Activated CD8-positive, alpha-beta memory T cell treated with anti-CD3 and anti-CD28 coated beads for 24 hours (primary cell): ENCODE data around the gene RER1.

ENCODE experiments used
- DNase-seq: peaks from one replicate; pipeline ENCODE4 v3.0.0-alpha.2; 2020

RER1 gene

DNA sequence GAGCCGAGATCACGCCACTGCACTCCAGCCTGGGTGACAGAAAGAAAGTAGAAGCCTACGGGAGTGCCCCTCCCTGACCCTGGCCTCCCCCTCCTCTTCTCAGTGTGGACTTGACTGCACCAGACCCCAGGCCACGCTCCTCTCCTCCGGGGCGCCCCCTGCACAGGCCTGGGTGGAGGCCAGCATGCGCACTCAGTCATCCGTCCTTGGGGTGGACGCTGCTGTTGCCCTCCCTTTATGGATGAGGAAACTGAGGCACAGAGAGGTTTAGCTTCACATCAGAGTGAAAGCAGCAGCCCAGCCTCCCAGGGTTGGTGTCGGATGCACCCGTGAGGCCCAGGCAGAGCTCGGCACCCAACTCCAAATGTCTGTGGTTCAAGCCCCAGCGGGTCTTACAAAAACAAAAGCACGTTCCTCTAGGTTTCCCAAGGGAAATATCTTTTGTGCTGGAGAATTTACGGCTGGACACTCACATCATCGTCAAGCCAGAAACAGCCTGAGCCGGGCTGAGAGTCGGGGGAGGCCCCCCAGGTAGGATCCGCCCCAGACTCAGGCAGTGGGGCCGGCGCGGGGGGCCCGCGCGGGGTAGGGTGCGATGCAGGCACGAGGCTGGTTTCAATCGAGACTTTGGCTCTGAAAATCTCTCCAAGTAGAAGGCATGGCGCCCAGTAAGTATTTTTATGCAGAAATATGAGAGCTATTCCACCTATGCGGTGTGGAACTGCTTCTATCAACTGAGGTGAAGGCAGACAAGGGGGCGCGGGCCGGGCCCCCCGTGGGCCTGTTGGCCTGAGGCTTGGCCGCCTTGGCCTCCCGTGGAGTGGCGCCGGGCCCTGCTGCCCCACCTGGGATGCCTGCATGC is 36.9 kb upstream of the RER1 start:
- no peak for DNase-seq

- no peak for DNase-seq
Observed at GRCh38 chr1:2355373-2356261, 36.0 kb upstream of the RER1 start.

DNA sequence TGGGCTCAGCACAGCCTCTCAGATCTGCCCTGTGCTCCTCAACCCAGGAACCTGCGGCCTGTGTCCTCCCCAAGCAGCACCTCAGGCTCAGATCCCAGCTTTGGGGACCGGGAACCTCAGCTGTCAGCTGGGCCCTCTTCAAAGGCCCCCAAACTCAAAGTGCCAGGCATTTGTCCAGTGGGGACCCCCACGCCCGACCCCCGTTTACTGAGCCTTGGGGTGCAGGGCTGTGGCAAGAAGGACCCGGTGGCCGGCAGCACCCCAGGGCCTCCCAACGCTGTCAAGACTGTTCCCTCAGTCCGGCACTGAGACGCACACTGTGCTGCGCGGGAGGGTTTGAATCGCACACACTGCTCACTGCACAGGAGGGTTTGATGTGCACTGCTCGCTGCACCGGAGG is 35.2 kb upstream of the RER1 start:
- no peak for DNase-seq

- DNase-seq: no peak
Observed at GRCh38 chr1:2356911-2357845, 34.5 kb upstream of the RER1 start.

GRCh38 chr1:2358072-2358471 is 33.6 kb upstream of the RER1 start:
- no peak for DNase-seq

DNA sequence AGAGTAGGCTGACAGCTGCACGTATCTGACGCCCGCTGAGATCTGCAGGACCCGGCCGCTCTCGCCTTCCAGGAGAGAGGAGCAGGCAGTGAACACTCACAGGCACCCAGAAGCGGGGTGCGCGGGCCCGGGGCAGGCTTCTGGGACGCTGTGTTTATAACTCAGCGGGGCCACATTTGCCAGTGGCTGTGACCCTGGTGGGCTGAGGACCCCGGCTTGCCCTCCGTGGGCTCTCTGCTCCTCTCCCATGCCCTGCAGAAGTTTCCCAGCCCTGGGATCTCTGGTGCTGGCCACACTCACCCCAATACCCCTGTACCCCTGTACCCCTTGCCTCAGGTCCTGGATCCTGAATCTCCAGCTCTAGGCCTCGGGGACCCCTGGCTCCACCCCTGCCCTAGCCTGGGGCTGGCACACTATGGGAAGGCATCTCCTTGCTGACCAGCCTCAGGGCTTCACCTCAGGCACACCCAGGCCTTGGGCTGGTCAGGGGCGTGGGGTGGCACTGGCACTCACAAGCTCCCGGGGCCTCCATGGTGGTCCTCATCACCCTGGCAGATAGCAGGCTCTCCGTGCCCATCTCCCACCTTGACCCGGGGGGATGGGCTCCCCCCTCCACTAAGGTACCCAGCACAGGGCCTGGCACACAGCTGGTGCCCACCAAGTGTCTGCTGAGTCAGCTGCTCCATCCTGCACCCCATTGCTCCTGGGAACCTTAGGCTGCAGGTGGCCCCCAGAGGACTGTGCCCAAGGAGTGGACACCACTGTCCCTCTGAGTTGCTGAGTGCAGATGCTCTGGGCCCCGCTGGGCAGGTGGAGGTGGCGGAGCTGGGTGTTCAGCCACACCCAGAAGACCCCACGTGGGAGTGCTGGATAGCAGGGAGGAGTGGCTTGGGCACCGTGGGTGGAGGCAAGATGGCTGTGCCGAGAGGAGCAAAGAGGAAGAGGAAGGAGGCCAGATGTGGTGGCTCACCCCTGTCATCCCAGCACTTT is 32.7 kb upstream of the RER1 start:
- no peak for DNase-seq

GRCh38 chr1:2360588-2361364 is 30.9 kb upstream of the RER1 start:
- DNase-seq: no peak

DNA sequence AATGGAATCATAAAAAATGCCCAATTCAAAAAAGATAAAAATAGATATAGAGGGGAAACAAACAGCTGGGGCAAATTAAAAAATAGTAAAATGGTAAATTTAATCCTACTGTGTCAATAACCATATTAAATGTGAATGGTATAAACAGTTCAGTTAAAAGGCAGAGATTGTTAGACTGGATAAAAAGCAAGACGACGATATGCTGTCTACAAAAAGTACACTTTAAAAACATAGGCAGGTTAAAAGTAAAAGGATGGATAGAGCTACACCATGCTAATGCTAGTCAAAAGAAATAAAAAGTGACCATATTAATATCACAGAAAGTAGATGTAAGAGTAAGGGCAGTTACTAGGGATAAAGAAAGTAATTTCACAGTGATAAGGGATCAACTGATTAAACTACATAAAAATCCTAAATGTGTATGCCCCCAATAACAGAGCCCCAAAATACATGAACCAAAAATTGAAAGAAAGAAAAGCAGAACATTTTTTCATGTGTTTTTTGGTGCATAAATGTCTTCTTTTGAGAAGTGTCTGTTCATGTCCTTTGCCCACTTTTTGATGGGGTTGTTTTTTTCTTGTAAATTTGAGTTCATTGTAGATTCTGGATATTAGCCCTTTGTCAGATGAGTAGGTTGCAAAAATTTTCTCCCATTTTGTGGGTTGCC is 27.7 kb upstream of the RER1 start:
- DNase-seq: no peak

GRCh38 chr1:2368053-2368744 is 23.4 kb upstream of the RER1 start:
- DNase-seq: no peak

DNA sequence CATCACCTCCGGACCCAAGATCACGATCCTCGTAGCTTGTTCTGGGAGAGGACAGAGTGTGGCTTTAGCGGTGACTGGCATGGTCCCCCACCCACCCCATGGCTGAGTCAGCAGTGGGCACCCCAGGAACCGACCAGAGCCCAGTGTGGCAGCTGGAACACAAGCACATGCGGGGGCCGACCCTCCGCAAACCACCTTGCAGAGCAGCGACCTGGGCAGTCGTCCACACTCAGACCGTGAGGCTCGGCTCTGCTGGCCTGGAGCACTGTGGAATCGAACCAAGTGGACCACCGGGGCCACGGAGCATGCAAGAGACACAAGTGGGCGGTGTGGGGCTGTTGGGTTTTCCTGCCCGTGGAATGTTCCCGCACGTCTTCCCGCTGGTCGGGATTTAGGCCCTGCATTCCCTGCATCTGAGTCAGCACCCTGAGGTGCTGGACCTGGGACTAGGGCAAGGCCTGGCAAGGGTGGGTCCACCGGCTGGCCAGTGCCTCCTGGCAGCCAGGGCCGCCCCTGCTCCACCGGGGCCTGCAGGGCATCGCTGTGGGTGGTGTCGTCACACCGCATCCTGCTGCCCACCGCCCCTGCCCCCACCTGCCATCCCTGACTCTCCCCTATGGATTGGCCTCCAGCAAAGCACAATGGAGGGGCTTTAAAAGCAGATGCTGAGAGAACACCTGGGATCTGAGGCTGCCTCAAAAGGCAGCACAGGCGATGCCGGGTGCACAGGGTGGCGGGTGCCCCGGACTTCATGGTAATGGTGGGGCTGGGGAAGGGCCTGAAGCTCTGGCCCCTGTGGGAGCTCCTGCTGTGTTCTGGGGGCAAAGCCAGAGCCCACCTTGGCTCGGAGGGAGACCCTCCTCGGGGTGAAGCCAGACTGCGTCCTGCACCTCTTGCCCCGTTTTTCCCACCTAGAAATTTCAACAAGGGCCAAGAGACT is 18.8 kb upstream of the RER1 start:
- no peak for DNase-seq

- no peak for DNase-seq
Observed at GRCh38 chr1:2373551-2374251, 17.9 kb upstream of the RER1 start.

DNA sequence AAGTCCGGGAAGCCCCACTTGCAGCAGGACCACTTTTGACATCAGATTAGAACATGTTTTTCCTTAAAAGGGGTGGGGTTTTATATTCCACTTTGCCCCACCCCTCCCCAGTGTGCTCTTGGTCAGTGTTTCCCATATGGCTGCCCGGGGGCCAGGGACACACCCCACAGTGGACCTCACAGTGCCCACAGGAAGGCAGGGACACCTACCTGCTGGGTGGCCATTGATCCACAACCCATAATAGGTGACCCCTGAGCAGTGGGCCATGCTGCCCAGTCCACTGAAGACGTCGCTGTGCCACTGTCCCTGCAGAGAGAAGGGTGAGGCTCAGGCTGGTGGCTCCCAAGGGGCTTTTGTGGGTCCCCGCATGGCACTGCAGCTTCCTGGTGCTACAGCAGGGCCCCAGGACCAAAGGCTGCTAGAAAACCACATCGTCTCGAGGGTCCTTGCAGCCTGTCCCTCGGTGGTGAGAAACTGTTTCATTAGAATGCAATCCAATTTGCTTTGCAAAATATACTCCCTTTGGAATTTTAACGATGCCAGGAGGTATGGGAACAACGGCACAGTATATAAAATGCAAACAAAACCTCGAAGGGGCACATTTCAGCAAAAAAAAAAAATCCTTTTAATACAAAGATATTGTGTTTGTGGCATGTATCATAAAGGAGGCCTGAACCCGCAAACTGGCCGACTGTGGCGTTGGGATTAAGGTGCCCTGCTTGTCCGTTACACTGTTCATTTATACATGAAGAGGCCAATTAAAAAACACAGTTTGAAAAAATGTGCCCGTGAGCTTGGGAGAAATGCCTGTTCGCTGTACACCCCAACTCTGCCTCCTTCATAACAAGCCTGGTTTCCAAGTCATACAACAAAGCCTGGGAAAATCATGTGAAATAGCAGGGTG is 17.1 kb upstream of the RER1 start:
- DNase-seq: no peak

GRCh38 chr1:2375246-2375922 is 16.3 kb upstream of the RER1 start:
- DNase-seq: no peak

DNA sequence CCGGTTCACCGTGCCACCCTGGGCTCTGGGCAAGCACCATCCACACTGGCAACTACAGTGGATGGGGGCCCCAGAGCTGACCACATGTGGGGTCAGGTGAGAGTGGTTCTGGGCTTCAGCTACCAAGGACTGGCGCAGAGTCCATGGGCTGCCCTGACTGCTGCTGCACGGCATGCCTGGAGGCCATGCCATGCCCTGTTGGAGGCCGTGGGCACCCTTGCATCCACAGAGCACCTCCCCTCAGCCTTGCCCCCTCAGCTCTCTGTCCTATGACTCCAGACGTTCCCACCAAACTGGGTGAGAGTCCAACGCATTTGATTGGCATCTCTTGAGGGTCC is 15.7 kb upstream of the RER1 start:
- no peak for DNase-seq

DNA sequence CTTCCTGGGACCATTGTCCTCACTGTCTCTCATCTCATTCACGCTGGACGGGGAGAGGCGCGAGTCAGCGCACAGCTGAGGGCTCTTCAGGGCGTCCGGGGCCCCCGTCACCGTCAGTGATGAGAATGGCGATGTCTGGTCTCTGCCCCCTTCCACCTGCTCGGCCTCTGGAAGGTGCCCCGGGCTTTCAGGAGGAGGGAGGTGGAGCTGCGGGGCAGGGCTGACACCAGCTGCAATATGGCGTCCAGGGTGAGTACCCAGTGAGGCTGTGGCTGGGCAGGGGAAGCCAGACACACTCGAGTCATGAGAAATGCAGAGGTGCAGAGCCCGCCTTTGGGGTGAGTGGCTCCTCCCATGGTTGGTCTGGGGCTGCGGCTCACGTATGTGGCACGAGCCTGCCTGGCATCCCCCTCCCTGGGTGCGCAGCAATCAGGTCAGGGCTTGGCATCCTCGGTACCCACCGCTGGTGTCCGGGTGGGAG is 15.3 kb upstream of the RER1 start:
- DNase-seq: no peak
